Bronchial epithelial cell (primary cell): ENCODE results near the gene PTBP2. TPM values are rescaled to one million over a fixed set of nuclear protein-coding genes. Genes with fewer than 3 reads are reported as not detected.

ENCODE experiments used
- DNase-seq: peaks from one replicate; pipeline ENCODE4 v3.0.0-alpha.2; 2010; ENCODE audit warnings: low read depth
- FAIRE-seq: peaks from 2 replicates; lab custom pipeline; 2011; peaks lifted over from hg19 to GRCh38; lab: Jason Lieb, UNC
- H3K27me3 ChIP-seq: 2 replicates; pipeline ENCODE4 v1.5.1; 2011; ENCODE audit warnings: low read length; ENCODE audit not compliant: control insufficient read depth, insufficient read depth
- H3K36me3 ChIP-seq: 2 replicates; pipeline ENCODE4 v1.5.1; 2011; ENCODE audit warnings: low read length; ENCODE audit not compliant: control insufficient read depth, insufficient read depth
- H3K4me3 ChIP-seq: 2 replicates; pipeline ENCODE4 v1.5.1; 2011; ENCODE audit warnings: mild to moderate bottlenecking, low read depth, low read length, control low read depth
- total RNA-seq: library from RNA; depleted of rRNA; stranded (reverse); fragments of >200 nt; gene quantifications from 2 replicates; pipeline ENCODE4 v1.2.1, GENCODE V29; 2014
- TF ChIP-seq, protein P1 (sequence below): IDR thresholded peaks from 2 replicates; pipeline ENCODE4 v1.5.1; 2011; ENCODE audit warnings: mild to moderate bottlenecking, moderate library complexity, low read length, control low read depth, inconsistent platforms; ENCODE audit not compliant: insufficient read depth, severe bottlenecking

Gene PTBP2
- total RNA-seq, 1 donor from 2014 or later, result 10.5 TPM

DNA sequence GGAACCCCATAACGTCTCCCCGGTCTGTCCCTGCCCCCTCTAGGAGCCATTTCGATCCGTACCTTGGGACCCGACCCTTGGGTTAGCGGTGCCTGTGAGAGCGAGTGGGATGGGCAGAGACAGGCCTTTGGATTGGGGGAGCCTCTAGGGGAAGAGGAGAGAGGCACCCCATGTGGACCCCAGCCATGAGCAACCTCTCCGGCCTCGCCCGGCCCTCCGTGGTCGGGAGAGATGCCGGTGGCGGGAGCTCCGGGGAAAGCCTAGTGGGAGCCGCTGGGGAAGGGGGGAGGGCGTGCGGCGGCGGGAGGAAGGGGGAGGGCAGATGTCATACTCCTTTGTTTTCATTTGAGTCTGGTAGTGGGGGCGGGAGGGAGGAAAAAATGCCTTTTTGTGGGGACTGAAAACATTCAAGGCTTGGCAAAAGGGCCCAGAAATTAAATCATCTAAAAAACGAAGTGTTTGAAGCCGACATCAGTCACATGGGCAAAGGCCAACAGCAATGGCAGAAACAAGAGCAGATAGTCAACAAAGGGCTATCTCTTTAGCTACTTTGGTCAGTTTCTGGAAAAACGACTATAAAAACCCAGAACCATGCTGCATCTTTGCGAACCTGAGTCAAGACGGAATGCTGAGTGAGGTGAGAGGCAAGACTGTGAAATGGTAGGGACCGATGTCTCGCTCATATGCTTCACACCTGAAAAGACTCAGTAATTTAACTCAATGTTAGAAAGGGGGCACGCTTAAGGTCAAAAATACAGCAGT lies 758 bp downstream of the PTBP2 start:
- H3K36me3 ChIP-seq, result no peaks in the 10 kb centered on the region
- H3K4me3 ChIP-seq, result peak overlapping the region; percentile 97
- H3K27me3 ChIP-seq, result no peaks in the 10 kb centered on the region
- TF ChIP-seq, protein P1, sequence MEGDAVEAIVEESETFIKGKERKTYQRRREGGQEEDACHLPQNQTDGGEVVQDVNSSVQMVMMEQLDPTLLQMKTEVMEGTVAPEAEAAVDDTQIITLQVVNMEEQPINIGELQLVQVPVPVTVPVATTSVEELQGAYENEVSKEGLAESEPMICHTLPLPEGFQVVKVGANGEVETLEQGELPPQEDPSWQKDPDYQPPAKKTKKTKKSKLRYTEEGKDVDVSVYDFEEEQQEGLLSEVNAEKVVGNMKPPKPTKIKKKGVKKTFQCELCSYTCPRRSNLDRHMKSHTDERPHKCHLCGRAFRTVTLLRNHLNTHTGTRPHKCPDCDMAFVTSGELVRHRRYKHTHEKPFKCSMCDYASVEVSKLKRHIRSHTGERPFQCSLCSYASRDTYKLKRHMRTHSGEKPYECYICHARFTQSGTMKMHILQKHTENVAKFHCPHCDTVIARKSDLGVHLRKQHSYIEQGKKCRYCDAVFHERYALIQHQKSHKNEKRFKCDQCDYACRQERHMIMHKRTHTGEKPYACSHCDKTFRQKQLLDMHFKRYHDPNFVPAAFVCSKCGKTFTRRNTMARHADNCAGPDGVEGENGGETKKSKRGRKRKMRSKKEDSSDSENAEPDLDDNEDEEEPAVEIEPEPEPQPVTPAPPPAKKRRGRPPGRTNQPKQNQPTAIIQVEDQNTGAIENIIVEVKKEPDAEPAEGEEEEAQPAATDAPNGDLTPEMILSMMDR, result no peak
- FAIRE-seq, result no peak
- peak; percentile 15 for DNase-seq

DNA sequence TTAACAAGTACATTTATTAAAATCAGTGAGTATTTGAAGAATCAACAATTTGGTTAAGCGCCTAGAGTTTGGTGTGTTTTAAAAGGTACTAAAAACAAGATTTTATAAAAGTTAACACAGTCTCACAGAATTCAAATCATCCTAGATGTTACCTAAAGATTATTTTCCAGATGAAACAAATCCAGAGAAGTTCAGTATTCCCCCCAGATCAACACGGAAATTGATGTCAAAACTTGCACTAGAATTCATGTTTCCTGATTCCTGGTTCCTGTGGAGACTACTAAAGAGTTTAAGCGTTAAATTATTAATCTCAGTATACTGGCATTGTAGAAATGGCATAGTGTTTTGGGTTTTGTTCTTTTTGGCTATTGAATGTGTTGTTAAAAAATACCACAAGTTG lies 1.4 kb downstream of the PTBP2 start:
- FAIRE-seq, result no peak
- Histone ChIP-seq H3K36me3 (no peaks in the 10 kb centered on the region), H3K4me3 (peak overlapping the region; percentile 97), H3K27me3 (no peaks in the 10 kb centered on the region)
- DNase-seq, result no peak
- TF ChIP-seq, protein P1, result no peak

GRCh38 chr1:96723377-96723776 lies 1.8 kb downstream of the PTBP2 start:
- FAIRE-seq (no peak), DNase-seq (no peak)
- Histone ChIP-seq H3K27me3 (no peaks in the 10 kb centered on the region), H3K4me3 (no peak overlapping the region), H3K36me3 (no peaks in the 10 kb centered on the region)
- TF ChIP-seq, protein P1, result no peak

DNA sequence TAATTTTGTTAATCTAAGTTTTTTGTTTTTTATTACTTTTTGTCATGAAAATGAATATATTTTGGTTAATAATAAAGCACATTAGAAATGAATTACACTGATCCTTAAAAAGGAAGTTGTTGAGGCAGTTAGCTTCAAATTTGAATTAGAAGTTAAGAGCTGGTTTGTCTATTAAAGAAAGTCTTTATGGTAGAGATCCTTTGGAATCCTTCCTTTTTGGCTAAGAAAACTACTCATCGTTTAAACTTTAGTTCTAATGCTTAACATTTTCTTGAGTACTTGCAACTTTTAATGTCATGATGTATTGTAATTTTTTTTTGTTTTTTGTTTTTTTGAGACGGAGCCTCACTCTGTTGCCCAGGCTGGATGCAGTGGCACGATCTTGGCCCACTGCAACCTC lies 2.4 kb downstream of the PTBP2 start:
- no peak overlapping the region for H3K4me3 ChIP-seq
- no peaks in the 10 kb centered on the region for H3K27me3 ChIP-seq
- TF ChIP-seq, protein P1, result no peak
- DNase-seq (no peak), FAIRE-seq (no peak)
- H3K36me3 ChIP-seq, result no peaks in the 10 kb centered on the region

- no peaks in the 10 kb centered on the region for H3K36me3 ChIP-seq
- DNase-seq (no peak), FAIRE-seq (no peak)
- TF ChIP-seq, protein P1, result no peak
- H3K4me3 ChIP-seq, result no peak overlapping the region
- no peaks in the 10 kb centered on the region for H3K27me3 ChIP-seq
These were observed 6.3 kb downstream of the PTBP2 start for GRCh38 chr1:96727860-96728259.
